Activated CD4-positive, alpha-beta T cell treated with anti-CD3 and anti-CD28 coated beads for 36 hours (primary cell): ENCODE data around the gene RASA3. TPM values are rescaled to one million over a fixed set of nuclear protein-coding genes. Genes with fewer than 3 reads are reported as not detected.
"Not testable (repeated sequence)": the region's sequence is repeated elsewhere in the genome, so short reads cannot be mapped to it uniquely, and the experiment has no call there.

Experiments used
- ATAC-seq: fragments of 200-7000 bp; cut with Tn5 transposase; one replicate; pipeline ENCODE4 v1.10.0; 2021; ENCODE audit warnings: mild to moderate bottlenecking, moderate library complexity
- CTCF ChIA-PET: fragments of 350-600 bp; sonication (Branson Sonifier 250); formaldehyde crosslinking; loops from one replicate; lab custom pipeline; 2021; ENCODE audit warnings: antibody characterized with exemption; lab: Charles Lee
- POLR2A ChIA-PET: fragments of 350-600 bp; sonication (Branson Sonifier 250); formaldehyde crosslinking; loops from one replicate; lab custom pipeline; 2021; ENCODE audit warnings: antibody characterized with exemption, inconsistent platforms; lab: Charles Lee
- DNase-seq: peaks from one replicate; pipeline ENCODE4 v3.0.0-alpha.2; 2020
- H3K27ac Mint-ChIP-seq: one replicate; pipeline ENCODE4 v1.8.0; 2021; ENCODE audit warnings: mixed read lengths
- H3K27me3 Mint-ChIP-seq: one replicate; pipeline ENCODE4 v1.8.0; 2021; ENCODE audit warnings: mixed read lengths
- H3K36me3 Mint-ChIP-seq: one replicate; pipeline ENCODE4 v1.8.0; 2021; ENCODE audit warnings: low read depth, mixed read lengths
- H3K4me1 Mint-ChIP-seq: one replicate; pipeline ENCODE4 v1.8.0; 2021; ENCODE audit warnings: mixed read lengths
- H3K4me3 Mint-ChIP-seq: one replicate; pipeline ENCODE4 v1.8.0; 2021; ENCODE audit warnings: mild to moderate bottlenecking, moderate library complexity, mixed read lengths
- H3K9me3 Mint-ChIP-seq: one replicate; pipeline ENCODE4 v1.8.0; 2021; ENCODE audit warnings: low read depth, mixed read lengths
- intact Hi-C, 2 experiments: fragments of 100-400 bp; cut with DNase I in 1 of 2; cut with micrococcal nuclease in 1 of 2; formaldehyde crosslinking; loops; one replicate each; pipeline versions ENCODE4 v1.14.2 to v1.15.1; 2022 to 2024; cut with DNase I, micrococcal nuclease
- total RNA-seq, 2 experiments: library from RNA; stranded (reverse); gene quantifications; one replicate each; pipeline ENCODE4 v1.2.3, GENCODE V29; 2021

Gene RASA3
- total RNA-seq, 2 experiments from 2014 or later, result 33.0 to 34.7 TPM

DNA sequence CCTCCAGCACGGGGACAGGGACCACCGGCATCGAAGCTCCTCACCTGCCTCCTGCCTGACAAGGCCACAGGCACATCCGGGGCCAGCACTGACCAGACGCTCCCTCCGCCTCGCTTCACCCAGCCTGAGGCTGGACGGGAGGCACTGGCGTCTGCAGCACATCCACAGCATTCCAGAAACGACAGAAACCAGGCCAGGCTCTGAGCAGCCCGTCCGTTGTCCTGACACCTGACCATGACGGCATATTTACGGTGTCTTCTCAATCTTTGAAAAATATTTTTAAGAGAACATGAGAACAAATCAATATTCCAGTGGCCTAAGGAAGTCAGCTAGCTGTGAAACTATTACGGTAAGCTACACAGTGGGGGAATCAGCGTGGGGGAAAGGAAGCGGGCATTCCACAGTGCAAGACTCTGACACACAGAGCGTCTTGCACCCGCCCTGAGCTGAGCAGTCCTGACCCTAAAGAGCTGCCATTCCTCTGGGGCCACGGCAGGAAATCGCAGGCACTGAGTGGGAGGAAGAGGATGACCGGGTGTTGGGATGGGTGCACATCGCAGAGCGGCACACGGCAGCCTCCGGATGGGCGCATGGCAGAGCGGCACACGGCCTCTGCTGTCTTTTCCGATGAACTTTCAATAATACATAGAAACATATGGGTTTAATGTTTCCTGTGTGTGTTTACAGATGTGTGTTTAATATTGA, 26.8 kb downstream of the RASA3 start:
- DNase-seq (peak; percentile 4), ATAC-seq (no peak)
- Mint-ChIP-seq H3K9me3 (no peaks in the 10 kb centered on the region), H3K4me3 (no peak overlapping the region), H3K27ac (peak overlapping the region; percentile 76), H3K27me3 (no peaks in the 10 kb centered on the region), H3K36me3 (peaks cover 2% of the 10 kb centered on the region), H3K4me1 (peaks cover 72% of the 10 kb centered on the region)
- CTCF ChIA-PET, result no interaction called here
- intact Hi-C loops, result no loop called here
- POLR2A ChIA-PET, result no interaction called here

DNA sequence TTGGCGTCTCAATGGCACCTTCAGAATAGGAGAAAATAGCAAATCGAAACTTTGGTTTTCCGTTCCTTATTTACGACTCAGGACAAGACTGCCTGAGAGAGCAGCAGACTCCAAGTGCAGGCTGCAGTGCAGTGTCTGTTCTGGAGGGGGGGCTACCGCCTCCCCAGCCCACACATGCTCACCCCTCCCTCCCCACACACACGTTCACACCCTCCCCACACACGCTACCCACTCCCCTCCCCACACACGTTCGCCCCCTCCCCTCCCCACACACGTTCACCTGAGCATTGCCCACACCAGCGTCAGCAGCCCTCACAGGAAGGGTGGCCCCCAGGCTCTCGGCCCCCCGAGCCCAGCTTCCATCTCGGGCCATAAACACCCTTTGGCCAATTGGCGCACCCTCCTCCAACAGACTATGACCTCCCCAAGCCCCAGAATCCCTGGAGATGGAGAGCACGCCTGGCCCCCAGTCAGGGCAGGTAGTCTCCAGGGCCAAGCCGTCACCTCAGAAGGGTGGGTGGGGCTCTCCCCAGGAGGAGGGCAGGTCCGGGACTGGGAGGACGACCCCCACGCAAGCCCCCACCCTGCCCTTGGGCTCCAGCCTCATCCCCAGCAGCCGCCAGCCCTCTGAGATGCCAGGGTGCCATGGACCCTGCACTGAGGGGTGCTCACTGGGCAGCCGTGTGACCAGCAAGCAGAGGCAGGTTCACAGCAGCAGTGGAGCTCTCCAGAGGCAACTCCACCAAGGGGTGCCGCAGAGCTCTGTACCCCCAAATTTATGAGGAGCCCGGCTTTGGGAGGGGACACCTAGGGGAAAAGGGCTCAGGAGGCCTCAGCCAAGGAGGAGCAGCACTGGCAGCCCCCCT, 27.5 kb downstream of the RASA3 start:
- ChIA-PET POLR2A (no interaction called here), CTCF (interaction anchor here (0.6 kb wide), 1 partner anchor 71 kb away, joined by 3 read pairs; no protein-coding TSS in a partner anchor)
- peaks cover 69% of the 10 kb centered on the region for H3K4me1 Mint-ChIP-seq
- H3K36me3 Mint-ChIP-seq, result peaks cover 2% of the 10 kb centered on the region
- DNase-seq (peak; percentile 5), ATAC-seq (peak; percentile 16)
- H3K4me3 Mint-ChIP-seq, result no peak overlapping the region
- peak overlapping the region; percentile 65 for H3K27ac Mint-ChIP-seq
- no peaks in the 10 kb centered on the region for H3K9me3 Mint-ChIP-seq
- no peaks in the 10 kb centered on the region for H3K27me3 Mint-ChIP-seq
- intact Hi-C loops, result no loop called here

DNA sequence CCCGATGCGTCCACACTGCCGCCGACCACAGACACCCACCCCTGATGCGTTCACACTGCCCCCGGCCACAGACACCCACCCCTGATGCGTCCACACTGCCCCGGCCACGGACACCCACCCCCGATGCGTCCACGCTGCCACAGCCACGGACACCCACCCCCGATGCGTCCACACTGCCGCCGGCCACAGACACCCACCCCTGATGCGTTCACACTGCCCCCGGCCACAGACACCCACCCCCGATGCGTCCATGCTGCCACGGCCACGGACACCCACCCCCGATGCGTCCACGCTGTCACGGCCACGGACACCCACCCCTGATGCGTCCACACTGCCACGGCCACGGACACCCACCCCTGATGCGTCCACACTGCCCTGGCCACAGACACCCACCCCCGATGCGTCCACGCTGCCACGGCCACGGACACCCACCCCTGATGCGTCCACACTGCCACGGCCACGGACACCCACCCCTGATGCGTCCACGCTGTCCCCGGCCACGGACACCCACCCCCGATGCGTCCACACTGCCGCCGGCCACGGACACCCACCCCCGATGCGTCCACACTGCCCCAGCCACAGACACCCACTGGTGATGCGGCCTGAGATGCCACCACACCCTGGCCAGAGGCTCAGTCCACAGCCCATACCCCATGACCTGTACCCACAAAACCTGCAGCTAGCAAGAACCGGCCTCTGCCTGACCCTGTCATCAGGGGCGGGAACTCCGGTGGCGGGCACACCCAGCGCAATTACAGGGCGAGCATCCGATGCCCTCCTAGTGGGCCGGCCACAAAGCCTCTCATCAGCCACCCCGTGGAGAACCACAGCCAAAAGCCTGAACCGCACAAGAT, 28.4 kb downstream of the RASA3 start:
- intact Hi-C loops, result no loop called here
- Mint-ChIP-seq H3K4me1 (peaks cover 64% of the 10 kb centered on the region), H3K36me3 (peaks cover 2% of the 10 kb centered on the region), H3K9me3 (no peaks in the 10 kb centered on the region), H3K4me3 (no peak overlapping the region), H3K27me3 (no peaks in the 10 kb centered on the region), H3K27ac (peak overlapping the region; percentile 65)
- DNase-seq (peak; percentile 38), ATAC-seq (no peak)
- ChIA-PET CTCF (no interaction called here), POLR2A (no interaction called here)

DNA sequence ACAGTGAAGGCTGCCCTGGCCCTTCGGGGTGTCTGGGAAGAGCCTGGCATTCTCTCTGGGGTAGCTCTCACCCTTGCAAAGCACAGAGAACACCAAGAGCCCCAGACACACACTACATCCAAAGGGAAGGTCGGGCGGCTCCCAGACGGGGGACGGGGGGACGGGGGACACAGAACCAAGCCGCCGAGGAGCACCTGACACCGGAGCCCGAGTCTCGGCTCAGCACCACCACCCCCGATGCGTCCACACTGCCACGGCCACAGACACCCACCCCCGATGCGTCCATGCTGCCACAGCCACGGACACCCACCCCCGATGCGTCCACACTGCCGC, 29.2 kb downstream of the RASA3 start:
- H3K36me3 Mint-ChIP-seq, DNase-seq, ATAC-seq, H3K9me3 Mint-ChIP-seq, H3K27me3 Mint-ChIP-seq, intact Hi-C loops, H3K4me3 Mint-ChIP-seq, POLR2A ChIA-PET, CTCF ChIA-PET: not testable (repeated sequence)
- Mint-ChIP-seq H3K27ac (peak overlapping the region; percentile 29), H3K4me1 (peaks cover 61% of the 10 kb centered on the region)

DNA sequence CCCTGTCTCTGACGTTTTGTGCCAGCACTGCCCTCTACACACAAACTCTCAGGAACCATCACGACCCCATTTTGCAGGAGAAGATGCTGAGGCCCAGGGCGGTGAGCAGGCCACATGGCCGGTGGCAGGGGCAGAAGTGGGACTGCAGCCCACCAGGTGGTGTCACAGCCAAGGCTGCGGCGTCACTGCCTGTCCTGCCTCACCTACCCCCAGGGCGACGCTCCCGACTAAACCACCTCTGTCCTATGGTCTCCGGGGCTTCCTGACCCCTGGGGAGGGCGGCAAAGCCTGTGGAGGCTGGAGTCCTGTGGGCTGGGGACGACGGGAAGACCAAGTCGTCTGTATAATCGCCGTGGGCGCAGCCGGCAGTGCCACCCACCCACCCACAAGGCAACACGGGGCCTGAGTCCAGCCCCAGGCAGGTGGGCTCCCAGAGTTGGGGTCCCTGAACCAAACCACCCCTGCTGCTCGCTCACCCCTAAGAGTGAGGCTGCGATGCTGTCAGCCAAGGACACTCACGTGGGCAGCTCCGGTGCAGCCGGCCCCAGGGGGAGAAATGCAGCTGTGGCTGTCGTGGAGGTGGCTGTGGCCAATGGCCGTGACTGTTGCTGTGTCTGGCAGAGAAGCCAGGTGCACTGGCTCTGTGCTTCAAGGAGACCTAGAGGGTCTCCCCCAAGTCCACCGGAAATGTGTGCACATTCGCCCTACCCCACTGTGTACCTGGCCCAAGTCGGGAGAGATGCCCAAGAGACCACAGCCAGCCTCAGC, 29.7 kb downstream of the RASA3 start:
- DNase-seq (peak; percentile 6), ATAC-seq (no peak)
- ChIA-PET POLR2A (no interaction called here), CTCF (no interaction called here)
- Mint-ChIP-seq H3K27ac (peak overlapping the region; percentile 29), H3K4me3 (no peak overlapping the region), H3K36me3 (no peaks in the 10 kb centered on the region), H3K9me3 (no peaks in the 10 kb centered on the region), H3K4me1 (peaks cover 60% of the 10 kb centered on the region), H3K27me3 (no peaks in the 10 kb centered on the region)
- intact Hi-C loops, result no loop called here

DNA sequence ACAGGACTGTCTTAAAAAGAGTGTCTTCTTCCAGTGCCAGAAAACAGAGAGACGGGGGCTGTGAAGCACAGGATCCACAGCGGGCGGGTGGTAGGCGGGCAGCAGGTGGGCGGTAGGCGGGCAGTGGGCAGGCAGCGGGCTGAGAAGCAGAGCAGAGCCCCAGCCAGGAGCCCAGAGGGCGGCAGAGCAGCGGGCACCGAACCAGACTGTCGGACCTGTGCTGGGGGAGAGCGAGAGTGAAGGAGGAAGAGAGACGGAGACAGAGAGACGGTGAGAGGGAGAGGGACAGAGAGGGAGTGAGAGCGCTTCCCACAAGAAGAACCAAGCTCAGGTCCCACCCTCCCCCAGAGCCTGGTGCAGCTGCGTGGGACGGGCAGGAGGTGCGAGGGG, 30.3 kb downstream of the RASA3 start:
- Mint-ChIP-seq H3K9me3 (no peaks in the 10 kb centered on the region), H3K27me3 (no peaks in the 10 kb centered on the region), H3K4me3 (no peak overlapping the region), H3K27ac (peak overlapping the region; percentile 7), H3K4me1 (peaks cover 62% of the 10 kb centered on the region), H3K36me3 (no peaks in the 10 kb centered on the region)
- CTCF ChIA-PET, result no interaction called here
- DNase-seq (peak; percentile 14), ATAC-seq (no peak)
- intact Hi-C loops, result no loop called here
- POLR2A ChIA-PET, result no interaction called here

DNA sequence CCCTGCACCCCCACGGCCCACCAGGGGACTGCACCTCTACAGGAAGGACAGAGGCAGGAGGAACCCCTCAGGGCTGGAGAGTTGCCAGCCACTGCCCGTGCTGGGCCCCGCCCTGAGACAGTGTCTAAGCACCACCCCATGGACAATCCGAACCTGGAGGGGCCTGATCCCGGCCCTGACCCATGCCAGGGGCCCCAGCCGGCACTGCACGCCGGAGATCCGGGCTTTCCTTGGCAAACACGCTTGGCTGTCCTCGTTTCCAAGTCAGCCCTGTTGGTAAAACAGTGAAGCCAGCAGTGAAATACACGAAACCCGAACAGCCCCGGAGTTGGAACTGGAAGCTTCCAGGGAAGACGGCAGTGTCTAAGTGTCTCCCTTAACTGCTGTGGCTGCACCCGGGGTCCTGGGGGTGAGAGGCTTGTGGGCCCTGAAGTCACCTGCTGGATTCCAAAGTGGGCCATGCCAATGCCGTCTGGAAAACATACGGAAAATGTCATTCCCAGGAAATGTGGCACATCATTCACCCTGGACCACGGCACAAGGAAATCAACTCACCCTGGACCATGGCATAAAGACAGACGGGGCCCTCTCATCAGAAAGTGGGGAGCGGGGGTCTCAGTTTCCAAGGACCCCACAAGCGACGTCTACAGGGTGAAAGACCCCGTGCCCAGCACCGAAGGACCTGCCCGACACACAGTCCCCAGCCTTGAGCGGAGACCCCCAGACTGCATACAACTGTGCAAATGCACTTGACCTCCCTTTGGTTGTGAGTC, 30.9 kb downstream of the RASA3 start:
- no peaks in the 10 kb centered on the region for H3K27me3 Mint-ChIP-seq
- H3K4me1 Mint-ChIP-seq, result peaks cover 62% of the 10 kb centered on the region
- no peak overlapping the region for H3K4me3 Mint-ChIP-seq
- DNase-seq, result peak; percentile 24
- H3K36me3 Mint-ChIP-seq, result no peaks in the 10 kb centered on the region
- no peak for ATAC-seq
- CTCF ChIA-PET, result no interaction called here
- peak overlapping the region; percentile 7 for H3K27ac Mint-ChIP-seq
- intact Hi-C loops, result no loop called here
- H3K9me3 Mint-ChIP-seq, result no peaks in the 10 kb centered on the region
- POLR2A ChIA-PET, result no interaction called here

DNA sequence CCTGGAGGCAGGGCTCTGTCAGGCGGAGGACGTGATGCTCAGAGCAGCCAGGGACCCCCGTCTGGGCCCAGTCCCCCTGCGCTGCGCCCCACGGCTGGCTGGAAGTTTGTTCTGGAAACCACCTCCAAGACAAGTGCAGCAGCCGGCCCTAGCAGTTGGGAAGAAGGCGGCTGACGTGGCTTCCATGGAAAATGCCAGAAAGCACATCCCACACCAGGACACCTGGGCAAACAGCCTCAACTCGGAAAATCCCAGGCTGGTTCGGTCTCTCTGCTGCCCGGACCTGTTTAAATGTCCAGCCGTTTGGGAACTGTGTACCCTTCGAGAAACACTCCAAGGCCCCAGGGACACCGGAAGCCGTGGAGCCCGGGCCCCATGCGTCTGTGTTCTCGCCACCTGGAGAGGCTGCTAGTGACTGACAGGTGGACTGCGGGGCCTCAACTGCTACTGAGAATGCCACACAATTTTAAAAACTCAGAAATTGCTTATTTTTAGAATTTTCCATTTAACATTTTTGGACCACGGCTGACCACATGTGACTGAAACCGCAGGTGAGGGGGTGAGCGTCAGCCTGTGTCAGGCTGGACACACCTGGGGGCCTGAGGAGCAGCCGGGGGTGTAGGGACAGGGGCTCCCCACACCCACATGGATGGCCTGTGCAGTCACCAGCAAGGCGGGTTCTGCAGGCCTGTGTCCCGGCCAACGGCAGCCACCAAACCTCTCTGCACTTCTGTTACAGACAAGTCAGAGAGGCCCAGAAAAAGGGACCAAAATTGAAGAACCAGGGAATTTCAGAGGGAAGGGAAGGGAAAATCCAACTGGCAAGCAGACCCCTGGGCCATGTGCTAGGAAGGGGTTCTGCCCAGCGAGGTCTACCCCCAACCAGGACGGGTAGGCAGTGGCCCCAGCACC, 31.7 kb downstream of the RASA3 start:
- DNase-seq (peak; percentile 17), ATAC-seq (no peak)
- no peaks in the 10 kb centered on the region for H3K27me3 Mint-ChIP-seq

DNA sequence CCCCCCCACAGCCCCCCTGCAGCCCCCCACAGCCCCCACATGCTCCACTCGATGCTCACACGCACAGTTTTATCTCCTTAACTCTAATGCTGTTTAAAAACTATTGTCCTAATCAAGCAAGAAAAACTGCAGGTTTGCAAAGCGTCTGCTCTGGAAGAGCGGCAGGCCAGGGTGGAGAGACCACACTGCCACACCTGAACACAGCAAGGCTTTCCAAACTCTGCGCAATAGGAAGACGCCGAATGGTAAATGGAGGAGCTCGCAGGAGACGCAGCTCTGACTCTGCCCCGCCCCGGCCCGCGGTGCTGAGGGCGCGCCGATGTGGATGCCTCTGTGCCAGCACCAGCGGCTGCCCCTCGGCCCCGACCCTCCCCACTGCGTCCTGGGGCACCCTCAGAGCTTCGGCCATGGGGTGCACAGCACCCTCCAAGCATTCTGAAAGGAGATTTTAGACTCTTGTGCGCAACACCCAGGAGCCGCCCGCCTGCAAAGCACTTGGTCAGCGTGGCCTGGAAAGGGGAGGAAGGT, 32.4 kb downstream of the RASA3 start:
- intact Hi-C loops, result no loop called here
- no peaks in the 10 kb centered on the region for H3K27me3 Mint-ChIP-seq
- POLR2A ChIA-PET, result no interaction called here
- no peak overlapping the region for H3K4me3 Mint-ChIP-seq
- no peaks in the 10 kb centered on the region for H3K9me3 Mint-ChIP-seq
- peak overlapping the region; percentile 75 for H3K27ac Mint-ChIP-seq
- DNase-seq (peak; percentile 22), ATAC-seq (peak; percentile 10)
- CTCF ChIA-PET, result no interaction called here
- H3K36me3 Mint-ChIP-seq, result peaks cover 4% of the 10 kb centered on the region
- H3K4me1 Mint-ChIP-seq, result peaks cover 68% of the 10 kb centered on the region

More for the DNA sequence above, 31.7 kb downstream of the RASA3 start:
- intact Hi-C loops, result no loop called here
- H3K4me1 Mint-ChIP-seq, result peaks cover 64% of the 10 kb centered on the region
- ChIA-PET CTCF (no interaction called here), POLR2A (no interaction called here)
- H3K27ac Mint-ChIP-seq, result peak overlapping the region; percentile 47
- H3K4me3 Mint-ChIP-seq, result no peak overlapping the region
- H3K9me3 Mint-ChIP-seq, result no peaks in the 10 kb centered on the region
- H3K36me3 Mint-ChIP-seq, result no peaks in the 10 kb centered on the region
